Neural cell (in vitro differentiated cells): Measurements from ENCODE around the gene PRDM15.

ENCODE experiments used
- CTCF ChIP-seq: fragments of 450-650 bp; IDR thresholded peaks from 2 replicates; pipeline ENCODE4 v1.5.1; 2014; ENCODE audit warnings: antibody characterized with exemption, mild to moderate bottlenecking, moderate library complexity; ENCODE audit not compliant: poor library complexity, severe bottlenecking
- EP300 ChIP-seq: fragments of 450-650 bp; conservative IDR thresholded peaks from 2 replicates; pipeline ENCODE4 v1.6.1; 2014; ENCODE audit warnings: antibody characterized with exemption, mild to moderate bottlenecking, moderate library complexity; ENCODE audit not compliant: poor library complexity, severe bottlenecking
- EZH2 ChIP-seq: fragments of 200-600, 300-800 bp; shearing (Covaris generic), sonication (generic); IDR thresholded peaks from 2 replicates; pipeline ENCODE4 v1.6.1; 2014; ENCODE audit warnings: antibody characterized with exemption, low read length, borderline replicate concordance, mild to moderate bottlenecking; ENCODE audit not compliant: insufficient read depth, poor library complexity, severe bottlenecking
- MXI1 ChIP-seq: fragments of 450-650 bp; conservative IDR thresholded peaks from 2 replicates; pipeline ENCODE4 v1.6.1; 2014; ENCODE audit warnings: antibody characterized with exemption, mild to moderate bottlenecking; ENCODE audit not compliant: poor library complexity, severe bottlenecking
- TF ChIP-seq, protein P1 (sequence below): IDR thresholded peaks from 2 replicates; pipeline ENCODE4 v1.6.1; 2012; ENCODE audit warnings: borderline replicate concordance

- no peak for TF ChIP-seq CTCF
- TF ChIP-seq MXI1, result no peak
- no peak for TF ChIP-seq EZH2
- TF ChIP-seq, protein P1, sequence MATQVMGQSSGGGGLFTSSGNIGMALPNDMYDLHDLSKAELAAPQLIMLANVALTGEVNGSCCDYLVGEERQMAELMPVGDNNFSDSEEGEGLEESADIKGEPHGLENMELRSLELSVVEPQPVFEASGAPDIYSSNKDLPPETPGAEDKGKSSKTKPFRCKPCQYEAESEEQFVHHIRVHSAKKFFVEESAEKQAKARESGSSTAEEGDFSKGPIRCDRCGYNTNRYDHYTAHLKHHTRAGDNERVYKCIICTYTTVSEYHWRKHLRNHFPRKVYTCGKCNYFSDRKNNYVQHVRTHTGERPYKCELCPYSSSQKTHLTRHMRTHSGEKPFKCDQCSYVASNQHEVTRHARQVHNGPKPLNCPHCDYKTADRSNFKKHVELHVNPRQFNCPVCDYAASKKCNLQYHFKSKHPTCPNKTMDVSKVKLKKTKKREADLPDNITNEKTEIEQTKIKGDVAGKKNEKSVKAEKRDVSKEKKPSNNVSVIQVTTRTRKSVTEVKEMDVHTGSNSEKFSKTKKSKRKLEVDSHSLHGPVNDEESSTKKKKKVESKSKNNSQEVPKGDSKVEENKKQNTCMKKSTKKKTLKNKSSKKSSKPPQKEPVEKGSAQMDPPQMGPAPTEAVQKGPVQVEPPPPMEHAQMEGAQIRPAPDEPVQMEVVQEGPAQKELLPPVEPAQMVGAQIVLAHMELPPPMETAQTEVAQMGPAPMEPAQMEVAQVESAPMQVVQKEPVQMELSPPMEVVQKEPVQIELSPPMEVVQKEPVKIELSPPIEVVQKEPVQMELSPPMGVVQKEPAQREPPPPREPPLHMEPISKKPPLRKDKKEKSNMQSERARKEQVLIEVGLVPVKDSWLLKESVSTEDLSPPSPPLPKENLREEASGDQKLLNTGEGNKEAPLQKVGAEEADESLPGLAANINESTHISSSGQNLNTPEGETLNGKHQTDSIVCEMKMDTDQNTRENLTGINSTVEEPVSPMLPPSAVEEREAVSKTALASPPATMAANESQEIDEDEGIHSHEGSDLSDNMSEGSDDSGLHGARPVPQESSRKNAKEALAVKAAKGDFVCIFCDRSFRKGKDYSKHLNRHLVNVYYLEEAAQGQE, result no peak
- no peak for TF ChIP-seq EP300
Observed at GRCh38 chr21:41825216-41825615, 53.9 kb downstream of the PRDM15 start.
